ENCODE results near the gene PAXX.

Gene PAXX

GRCh38 chr9:136991993-136992818 lies at the start of gene PAXX:
PAXX (plus strand) TSS chr9:136992422; CDS start chr9:136992444, 22 bp downstream.
- DNase-seq = peak; percentile 96

DNA sequence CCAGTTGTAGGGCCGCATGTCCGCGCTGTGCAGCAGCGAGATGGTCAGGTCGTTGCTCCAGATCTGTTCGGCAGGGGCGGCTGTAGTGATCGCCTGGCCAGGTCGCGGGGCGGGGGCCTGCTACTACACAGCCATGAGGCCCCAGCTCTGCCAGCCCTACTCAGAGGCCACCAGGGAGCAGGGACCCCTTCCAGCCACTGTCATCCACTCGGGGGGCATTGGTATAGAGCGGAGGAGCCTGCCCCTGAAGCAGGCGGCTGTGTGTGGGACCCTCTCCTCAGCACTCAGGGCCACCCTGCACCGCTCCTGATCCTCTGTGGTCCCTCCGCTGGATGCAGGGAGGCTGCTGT lies 49.4 kb upstream of the PAXX start:
- no peak for DNase-seq

DNA sequence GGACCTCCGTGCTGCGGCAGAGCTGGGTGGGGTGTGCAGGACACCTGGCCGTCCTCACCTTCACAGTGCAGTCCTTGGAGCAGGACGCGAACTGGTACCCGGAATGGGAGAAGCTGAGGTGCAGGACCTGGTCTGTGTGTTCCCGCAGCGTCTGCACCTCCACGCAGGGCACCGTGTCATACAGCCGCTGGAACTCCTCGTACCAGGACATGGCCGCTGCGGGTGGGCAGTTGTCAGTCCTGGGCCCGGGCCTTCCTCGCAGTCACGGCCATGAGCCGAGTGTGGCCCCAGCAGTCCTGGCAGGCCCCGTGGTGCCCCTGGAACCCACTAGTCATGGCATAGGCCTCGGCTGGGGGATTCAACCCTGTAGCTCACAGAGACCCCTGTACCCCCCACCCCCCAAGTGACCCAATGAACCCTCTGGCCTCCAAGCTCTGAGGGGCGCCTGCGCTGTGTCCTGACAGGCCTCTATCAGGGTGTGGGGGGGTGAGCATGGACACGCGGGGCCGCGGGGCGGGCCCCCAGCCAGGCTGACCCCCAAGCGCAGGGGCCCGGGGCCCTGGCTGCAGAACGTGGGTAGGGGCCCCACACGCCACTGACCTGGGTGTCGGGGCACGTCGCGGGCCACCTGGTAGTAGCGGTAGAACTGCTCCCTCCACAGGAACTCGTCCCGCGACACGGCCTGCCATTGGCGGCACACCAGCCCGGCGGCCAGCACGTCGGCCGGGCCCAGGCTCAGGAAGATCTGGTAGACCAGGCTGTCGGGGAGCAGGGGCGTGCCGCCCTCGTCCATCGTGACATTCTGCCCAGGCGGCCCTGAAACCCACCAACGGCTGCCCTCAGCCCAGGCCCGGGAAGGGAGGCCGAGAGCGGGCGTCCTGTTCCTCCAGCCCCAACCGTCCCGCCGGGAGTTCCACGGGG lies 48.7 kb upstream of the PAXX start:
- DNase-seq = peak; percentile 58

DNA sequence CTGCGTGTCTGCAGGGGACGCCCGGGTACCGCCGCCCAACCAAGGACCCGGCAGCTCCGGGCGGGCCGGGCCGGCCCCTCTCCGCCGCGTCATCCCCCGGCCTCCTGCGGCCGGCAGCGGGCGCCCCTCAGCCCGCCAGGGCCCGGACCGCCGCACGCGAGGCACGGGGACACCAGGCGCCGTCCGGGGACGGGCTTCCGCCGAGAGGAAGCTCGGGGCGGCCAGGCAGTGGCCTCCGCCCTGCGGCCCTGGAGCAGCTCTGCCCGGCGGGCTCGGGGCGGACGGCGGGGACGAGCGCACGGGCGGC lies 48.1 kb upstream of the PAXX start:
- DNase-seq = peak; percentile 62

GRCh38 chr9:136944519-136945332 lies 47.5 kb upstream of the PAXX start, which contains the start of the genes C8G and FBXW5:
C8G (plus strand) TSS chr9:136945243; CDS start chr9:136945321, 78 bp downstream.
FBXW5 (minus strand) TSS chr9:136944738; CDS start chr9:136944083, 655 bp downstream.
- peak; percentile 96 for DNase-seq

- DNase-seq = no peak
Observed at GRCh38 chr9:136945333-136946227, 46.6 kb upstream of the PAXX start.

DNA sequence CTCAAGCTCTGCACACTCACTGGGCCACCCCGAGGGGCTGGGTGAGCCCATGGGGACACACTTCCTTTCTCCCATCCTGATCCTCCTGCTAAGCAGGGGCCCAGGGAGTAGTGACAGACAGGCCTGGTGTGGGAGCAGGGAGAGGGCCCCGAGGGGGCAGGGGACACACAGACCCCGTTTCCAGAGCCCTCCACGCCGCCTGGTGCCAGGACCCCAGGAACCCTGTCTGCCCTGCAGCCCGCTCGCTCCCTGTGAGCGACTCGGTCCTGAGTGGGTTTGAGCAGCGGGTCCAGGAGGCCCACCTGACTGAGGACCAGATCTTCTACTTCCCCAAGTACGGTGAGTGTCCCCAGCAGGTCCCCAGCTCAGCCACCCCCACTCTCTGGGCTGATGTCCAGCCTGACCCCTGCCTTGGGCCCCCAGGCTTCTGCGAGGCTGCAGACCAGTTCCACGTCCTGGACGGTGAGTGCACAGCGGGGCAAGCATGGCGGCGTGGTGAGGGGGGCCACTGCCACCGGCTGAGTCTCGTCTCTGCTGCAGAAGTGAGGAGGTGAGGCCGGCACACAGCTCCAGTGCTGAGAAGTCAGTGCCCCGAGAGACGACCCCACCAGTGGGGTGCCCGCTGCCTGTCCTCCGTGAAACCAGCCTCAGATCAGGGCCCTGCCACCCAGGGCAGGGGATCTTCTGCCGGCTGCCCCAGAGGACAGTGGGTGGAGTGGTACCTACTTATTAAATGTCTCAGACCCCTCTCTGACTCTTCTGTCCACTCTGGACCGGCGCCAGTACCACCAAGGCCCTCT lies 45.8 kb upstream of the PAXX start:
- no peak for DNase-seq

- DNase-seq = no peak
Observed at GRCh38 chr9:136947028-136947891, 45.0 kb upstream of the PAXX start.

DNA sequence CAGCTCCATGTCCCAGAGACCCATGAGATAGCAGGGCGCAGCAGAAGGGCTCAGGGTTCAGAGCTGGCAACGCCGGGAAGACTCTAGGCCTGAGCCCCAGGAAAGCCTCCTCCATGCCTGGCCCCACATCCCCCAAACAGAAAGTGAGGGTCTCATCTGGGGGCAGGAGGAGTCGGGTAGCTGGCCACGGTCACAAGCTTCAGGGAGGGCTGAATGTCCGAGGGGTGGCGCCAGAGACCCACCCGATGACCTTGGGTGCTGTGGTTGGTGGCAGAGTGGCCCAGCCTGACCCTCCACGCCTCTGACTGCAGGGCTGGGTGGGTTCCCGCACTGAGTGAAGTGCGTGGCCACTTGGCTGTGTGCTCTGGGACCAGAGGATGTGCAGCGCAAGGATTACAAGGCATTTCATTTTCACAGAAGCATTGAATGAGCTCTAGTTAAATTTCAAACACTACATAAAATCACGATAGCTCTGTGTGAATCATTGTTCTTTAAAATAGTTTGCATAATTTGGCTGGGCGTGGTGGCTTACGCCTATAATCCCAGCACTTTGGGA lies 44.2 kb upstream of the PAXX start:
- peak; percentile 67 for DNase-seq

DNA sequence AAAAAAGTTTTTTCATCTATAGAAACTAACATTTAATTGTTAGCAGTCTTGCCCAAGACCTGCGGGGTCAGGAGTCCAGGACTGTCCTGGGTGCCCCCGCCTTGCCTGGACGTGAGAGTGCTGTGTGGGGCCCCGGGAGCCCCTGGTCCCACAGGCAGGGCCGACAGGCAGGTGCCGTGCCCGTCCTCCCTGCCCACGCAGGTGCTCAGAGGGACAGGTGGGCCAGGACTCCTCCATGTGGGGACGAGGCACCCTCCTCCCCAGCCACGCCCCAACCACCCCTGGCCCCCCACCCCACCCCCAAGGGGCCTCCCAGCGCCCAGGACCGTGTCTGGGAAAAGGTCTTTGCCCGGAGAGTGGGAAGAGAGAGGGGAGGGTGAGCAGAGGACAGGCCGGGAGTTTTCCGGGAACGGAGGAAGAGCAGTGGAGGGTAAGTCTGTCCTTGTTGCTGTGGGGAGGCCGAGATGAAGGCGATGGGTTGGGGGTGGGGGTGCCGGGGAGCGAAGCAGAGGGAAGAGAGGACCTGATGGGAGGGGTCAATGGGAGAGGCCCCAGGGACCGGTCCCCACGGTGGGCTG lies 42.9 kb upstream of the PAXX start:
- no peak for DNase-seq

DNA sequence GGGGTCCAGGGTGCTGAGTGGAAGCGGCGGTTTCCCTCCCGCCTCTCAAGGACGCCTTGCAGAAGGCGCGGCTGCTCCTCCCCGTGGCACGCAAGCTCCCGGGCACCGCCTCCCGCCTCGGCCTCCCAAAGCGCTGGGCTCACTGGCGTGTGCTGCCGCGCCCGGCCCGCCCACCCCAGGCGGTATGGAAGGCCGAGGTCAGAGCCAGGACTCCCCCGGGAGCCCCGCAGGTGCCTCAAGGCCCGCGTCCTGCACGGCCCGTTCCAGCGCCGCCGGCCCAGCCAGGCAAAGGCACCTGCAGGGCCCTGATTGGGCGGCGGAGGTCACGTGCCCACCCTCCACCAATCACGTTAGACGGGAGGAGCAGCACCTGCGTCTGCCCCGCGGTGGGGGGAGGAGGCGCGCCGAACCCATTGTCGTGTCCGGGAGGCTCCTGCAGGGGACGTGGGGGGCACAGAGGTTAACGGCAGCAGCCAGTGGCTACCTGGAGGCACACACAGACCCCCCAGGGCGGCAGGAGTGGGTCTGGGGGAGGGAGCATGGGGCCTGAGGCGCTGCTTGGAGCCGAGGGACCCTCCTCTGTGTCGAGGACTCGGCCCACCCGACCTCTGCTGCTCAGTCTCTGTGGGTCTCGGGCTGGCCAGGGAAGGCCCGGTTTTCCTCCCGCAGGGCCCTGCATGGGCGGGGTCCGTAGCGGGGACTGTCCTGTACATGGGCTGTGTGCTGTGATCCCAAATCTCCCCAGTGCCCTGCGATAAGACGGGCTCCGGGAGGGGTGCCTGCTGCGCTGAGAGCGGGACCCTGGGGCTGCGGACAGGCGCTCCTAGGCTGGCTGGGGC lies 42.2 kb upstream of the PAXX start:
- DNase-seq = peak; percentile 94

GRCh38 chr9:136950656-136951276 lies 41.5 kb upstream of the PAXX start:
- DNase-seq = no peak

DNA sequence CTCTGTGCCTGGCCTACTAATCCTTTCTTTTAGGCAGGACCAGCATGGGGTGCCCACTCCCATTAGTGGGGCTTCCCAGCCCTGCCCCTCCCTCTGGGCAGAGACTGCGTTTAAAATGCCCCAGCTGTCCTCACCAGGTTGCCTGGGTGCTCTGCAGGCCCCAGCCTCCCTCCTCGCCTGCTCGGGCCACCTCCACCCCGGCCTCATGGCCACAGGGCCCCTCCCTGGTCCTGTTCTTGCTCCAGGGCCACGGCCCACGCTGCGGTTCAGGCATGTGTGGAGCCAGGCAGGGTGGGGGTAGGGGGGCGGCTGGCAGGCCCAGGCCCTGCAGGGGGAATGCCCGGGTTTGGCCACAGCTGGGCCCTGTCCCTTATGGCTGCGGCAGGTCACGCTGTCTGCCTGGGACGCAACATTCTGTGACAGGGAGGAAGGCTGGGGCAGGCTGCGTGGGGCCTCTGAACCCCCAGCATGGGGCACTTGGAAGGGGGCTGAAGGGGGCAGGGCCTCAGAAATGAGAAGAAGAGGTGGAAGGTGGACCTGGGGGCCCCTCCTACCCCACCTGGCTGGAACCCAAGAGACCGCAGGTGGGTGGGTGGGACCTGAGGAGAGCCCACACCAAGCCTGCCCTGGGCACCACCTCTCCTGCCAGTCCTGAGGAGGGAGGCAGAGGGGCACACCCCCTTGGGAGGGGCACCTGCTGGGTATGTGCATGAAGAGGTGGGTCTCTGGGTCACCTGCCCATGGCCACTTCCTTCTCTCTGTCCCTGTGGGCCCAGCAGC lies 40.5 kb upstream of the PAXX start, which contains the start of gene LCN12:
Gene LCN12, plus strand, starts transcription at position 733 of the 780 bp plus-strand sequence. CDS start 55 bp downstream, outside the sequence.
- no peak for DNase-seq

- DNase-seq = no peak
Observed at GRCh38 chr9:136952321-136952850, 39.8 kb upstream of the PAXX start.

DNA sequence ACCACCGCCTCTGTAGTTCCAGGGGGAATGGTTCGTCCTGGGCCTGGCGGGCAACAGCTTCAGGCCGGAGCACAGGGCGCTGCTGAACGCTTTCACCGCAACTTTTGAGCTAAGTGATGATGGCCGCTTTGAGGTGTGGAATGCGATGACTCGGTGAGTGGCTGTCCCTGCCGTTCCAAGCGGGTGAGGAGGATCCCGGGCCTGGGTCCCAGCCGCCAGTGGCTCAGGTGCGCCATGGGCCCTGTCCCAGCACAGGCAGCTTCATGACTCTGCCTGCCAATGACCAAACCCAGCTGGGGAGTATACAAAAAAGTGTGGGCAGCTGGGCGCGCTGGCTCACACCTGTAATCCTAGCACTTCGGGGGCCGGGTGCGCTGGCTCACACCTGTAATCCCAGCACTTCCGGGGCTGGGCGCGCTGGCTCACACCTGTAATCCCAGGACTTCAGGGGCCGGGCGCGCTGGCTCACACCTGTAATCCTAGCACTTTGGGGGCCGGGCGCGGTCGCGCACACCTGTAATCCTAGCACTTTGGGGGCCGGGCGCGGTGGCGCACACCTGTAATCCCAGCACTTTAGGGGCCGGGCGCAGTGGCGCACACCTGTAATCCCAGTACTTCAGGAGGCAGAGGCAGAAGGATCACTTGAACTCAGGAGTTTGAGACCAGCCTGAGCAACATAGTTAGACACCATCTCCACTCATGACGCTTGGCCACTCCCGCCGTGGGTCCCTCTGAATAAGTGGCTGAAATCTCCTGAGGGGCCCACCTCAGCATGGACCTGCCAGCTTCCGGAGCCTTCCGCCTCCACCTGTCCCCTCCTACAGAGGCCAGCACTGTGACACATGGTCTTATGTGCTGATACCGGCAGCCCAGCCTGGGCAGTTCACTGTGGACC lies 39.1 kb upstream of the PAXX start:
- no peak for DNase-seq

Data from hematopoietic multipotent progenitor cell treated with erythropoietin and hydrocortisone succinate and interleukin-3 and kit ligand, for 6 days (in vitro differentiated cells).